Gastroesophageal sphincter (tissue), 4 donors: ENCODE measurements around the gene GALNT2. TPM values are rescaled to one million over a fixed set of nuclear protein-coding genes. Genes with fewer than 3 reads are reported as not detected.

ENCODE experiments used
- ATAC-seq: fragments of 150-250 bp; one replicate; pipeline ENCODE4 v1.9.1; 2016; ENCODE audit warnings: mild to moderate bottlenecking, moderate library complexity
- H3K27ac ChIP-seq, 4 donors: fragments of 200-600 bp; sonication (generic) in 3 of 4; 1 replicate in 3 of 4; 2 replicates in 1 of 4; pipeline ENCODE4 v1.5.1; 2016 to 2019
- H3K27me3 ChIP-seq: fragments of 200-600 bp; sonication (generic); one replicate; pipeline ENCODE4 v1.5.1; 2019
- H3K36me3 ChIP-seq, 2 donors: fragments of 200-600 bp; sonication (generic); one replicate each; pipeline ENCODE4 v1.5.1; 2019; ENCODE audit warnings: control low read depth in 1 of 2
- H3K4me1 ChIP-seq, 3 donors: fragments of 200-600 bp; sonication (generic); 1 replicate in 2 of 3; 2 replicates in 1 of 3; pipeline ENCODE4 v1.5.1; 2016 to 2019; ENCODE audit warnings: control low read depth in 2 of 3
- H3K4me3 ChIP-seq, 2 donors: fragments of 200-600 bp; sonication (generic); one replicate each; pipeline ENCODE4 v1.5.1; 2019; ENCODE audit warnings: mild to moderate bottlenecking in 1 of 2, moderate library complexity in 1 of 2
- H3K9me3 ChIP-seq, 3 donors: fragments of 200-600 bp; sonication (generic); one replicate each; pipeline ENCODE4 v1.5.1; 2017 to 2019; ENCODE audit warnings: control low read depth in 2 of 3
- EP300 ChIP-seq: sonication (generic); formaldehyde crosslinking; IDR thresholded peaks from one replicate; pipeline ENCODE4 v1.6.1; 2017; ENCODE audit warnings: antibody characterized with exemption, mild to moderate bottlenecking
- POLR2A ChIP-seq, 2 donors: fragments of 450-650 bp; IDR thresholded peaks; one replicate each; pipeline ENCODE4 v1.6.1; 2017; ENCODE audit warnings: antibody characterized with exemption in 2 of 2, mild to moderate bottlenecking in 2 of 2, moderate library complexity in 1 of 2
- POLR2AphosphoS5 ChIP-seq: sonication (generic); formaldehyde crosslinking; IDR thresholded peaks from one replicate; pipeline ENCODE4 v1.6.1; 2017; ENCODE audit warnings: antibody characterized with exemption
- WGBS, 2 donors: methylation state at CpG; one replicate each; pipeline ENCODE4 v1.1.5; 2018; ENCODE audit warnings: low coverage in 1 of 2; 5-methylcytosine and 5-hydroxymethylcytosine counted together
- total RNA-seq, 4 donors: library from RNA; depleted of rRNA; stranded (reverse); fragments of >200 nt; gene quantifications; one replicate each; pipeline ENCODE4 v1.1.0, GENCODE V29; 2016
- TF ChIP-seq, protein P1 (sequence below), 4 experiments: fragments of 200-600 bp in 2 of 4; fragments of 450-650 bp in 2 of 4; sonication (generic) in 1 of 4; IDR thresholded peaks; one replicate each; pipeline ENCODE4 v1.5.1; 2017 to 2019; ENCODE audit warnings: antibody characterized with exemption in 4 of 4, mild to moderate bottlenecking in 2 of 4, moderate library complexity in 2 of 4

Gene GALNT2
- total RNA-seq, 4 donors from 2014 or later = 95.3 to 160 (median 134) TPM

GRCh38 chr1:230148126-230148652 lies 81.2 kb downstream of the GALNT2 start:
- Histone ChIP-seq H3K27ac (peak overlapping the region in 1 of 4 donors; percentile 6), H3K4me1 (peaks cover 4 to 88% (median 23%) of the 10 kb centered on the region in 3 donors), H3K4me3 (no peak overlapping the region), H3K27me3 (no peaks in the 10 kb centered on the region), H3K36me3 (no peaks in the 10 kb centered on the region), H3K9me3 (no peaks in the 10 kb centered on the region)
- 57 to 85% methylated on average over 4 to 13 of the region's 15 CpGs for WGBS, 2 donors
- ATAC-seq = no peak
- TF ChIP-seq POLR2A (IDR thresholded peaks at IDR 0.05) = no peak
- TF ChIP-seq EP300 = no peak
- TF ChIP-seq, protein P1, sequence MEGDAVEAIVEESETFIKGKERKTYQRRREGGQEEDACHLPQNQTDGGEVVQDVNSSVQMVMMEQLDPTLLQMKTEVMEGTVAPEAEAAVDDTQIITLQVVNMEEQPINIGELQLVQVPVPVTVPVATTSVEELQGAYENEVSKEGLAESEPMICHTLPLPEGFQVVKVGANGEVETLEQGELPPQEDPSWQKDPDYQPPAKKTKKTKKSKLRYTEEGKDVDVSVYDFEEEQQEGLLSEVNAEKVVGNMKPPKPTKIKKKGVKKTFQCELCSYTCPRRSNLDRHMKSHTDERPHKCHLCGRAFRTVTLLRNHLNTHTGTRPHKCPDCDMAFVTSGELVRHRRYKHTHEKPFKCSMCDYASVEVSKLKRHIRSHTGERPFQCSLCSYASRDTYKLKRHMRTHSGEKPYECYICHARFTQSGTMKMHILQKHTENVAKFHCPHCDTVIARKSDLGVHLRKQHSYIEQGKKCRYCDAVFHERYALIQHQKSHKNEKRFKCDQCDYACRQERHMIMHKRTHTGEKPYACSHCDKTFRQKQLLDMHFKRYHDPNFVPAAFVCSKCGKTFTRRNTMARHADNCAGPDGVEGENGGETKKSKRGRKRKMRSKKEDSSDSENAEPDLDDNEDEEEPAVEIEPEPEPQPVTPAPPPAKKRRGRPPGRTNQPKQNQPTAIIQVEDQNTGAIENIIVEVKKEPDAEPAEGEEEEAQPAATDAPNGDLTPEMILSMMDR (IDR thresholded peaks at IDR 0.05) = no peak
- TF ChIP-seq POLR2AphosphoS5 = no peak

GRCh38 chr1:230148768-230149469 lies 81.9 kb downstream of the GALNT2 start:
- H3K9me3 ChIP-seq = no peaks in the 10 kb centered on the region
- H3K4me3 ChIP-seq = no peak overlapping the region
- TF ChIP-seq, protein P1 (IDR thresholded peaks at IDR 0.05) = no peak
- no peak for TF ChIP-seq POLR2AphosphoS5
- TF ChIP-seq EP300 = no peak
- TF ChIP-seq POLR2A (IDR thresholded peaks at IDR 0.05) = no peak
- no peak for ATAC-seq
- no peaks in the 10 kb centered on the region for H3K27me3 ChIP-seq
- no peaks in the 10 kb centered on the region for H3K36me3 ChIP-seq
- no peak overlapping the region for H3K27ac ChIP-seq
- peaks cover 4 to 88% (median 20%) of the 10 kb centered on the region in 3 donors for H3K4me1 ChIP-seq
- 96 to 100% methylated on average over 4 to 5 of the region's 11 CpGs for WGBS, 2 donors

DNA sequence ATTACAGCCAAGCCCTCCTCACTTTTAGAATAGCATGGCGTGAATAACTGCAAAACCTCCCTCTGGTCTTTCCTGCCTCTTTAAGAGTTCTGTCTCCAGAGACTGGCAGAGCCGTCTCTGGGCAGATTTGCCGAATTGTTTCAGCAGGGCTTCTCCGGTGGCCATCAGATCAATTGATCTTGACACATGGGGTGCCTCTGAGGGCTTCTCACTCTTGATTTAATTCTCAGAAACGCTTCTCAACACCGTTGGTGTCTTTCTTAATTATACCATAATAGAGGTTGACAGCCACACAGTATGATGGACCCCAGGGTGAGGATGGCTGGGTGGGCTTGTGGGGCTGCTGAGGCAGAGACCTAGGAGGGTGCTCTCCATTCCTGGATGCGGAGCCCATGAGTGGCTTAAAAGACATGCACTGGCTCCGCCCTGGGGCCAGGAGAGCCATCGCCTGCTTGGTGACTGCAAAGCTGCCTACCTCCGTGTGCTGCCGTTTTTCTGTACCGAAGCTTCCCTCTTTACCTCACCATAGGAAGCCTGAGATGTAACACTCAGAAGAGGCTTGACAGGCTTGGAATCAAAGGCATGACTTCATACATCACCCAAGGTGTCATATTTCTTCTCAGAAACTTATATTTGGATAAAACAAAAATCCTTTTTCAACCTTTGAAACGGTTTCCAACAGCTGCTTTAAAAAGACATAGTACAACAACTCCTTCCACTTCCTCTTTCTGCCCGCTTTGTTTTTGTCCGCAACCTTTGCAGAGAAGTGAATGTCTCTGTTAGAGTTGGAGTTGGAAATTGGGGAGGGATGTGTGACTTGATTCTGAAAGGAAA lies 82.9 kb downstream of the GALNT2 start:
- no peak overlapping the region for H3K4me3 ChIP-seq
- H3K4me1 ChIP-seq = peaks cover 8 to 88% (median 23%) of the 10 kb centered on the region in 3 donors
- TF ChIP-seq, protein P1 (IDR thresholded peaks at IDR 0.05) = no peak
- TF ChIP-seq POLR2A (IDR thresholded peaks at IDR 0.05) (no peak), POLR2AphosphoS5 (no peak), EP300 (no peak)
- 74 to 79% methylated on average over 10 to 12 of the region's 15 CpGs for WGBS, 2 donors
- H3K36me3 ChIP-seq = no peaks in the 10 kb centered on the region
- H3K27me3 ChIP-seq = no peaks in the 10 kb centered on the region
- H3K27ac ChIP-seq = peak overlapping the region in 3 of 4 donors; percentile 4 to 28 (median 24)
- no peak for ATAC-seq
- H3K9me3 ChIP-seq = no peaks in the 10 kb centered on the region

- H3K36me3 ChIP-seq = no peaks in the 10 kb centered on the region
- peaks cover 6 to 88% (median 22%) of the 10 kb centered on the region in 3 donors for H3K4me1 ChIP-seq
- peak overlapping the region in 3 of 4 donors; percentile 14 to 28 (median 24) for H3K27ac ChIP-seq
- WGBS, 2 donors = 63 to 64% methylated on average over 5 to 7 of the region's 7 CpGs
- TF ChIP-seq, protein P1 (IDR thresholded peaks at IDR 0.05) = no peak
- TF ChIP-seq EP300 (no peak), POLR2AphosphoS5 (no peak), POLR2A (IDR thresholded peaks at IDR 0.05) (no peak)
- H3K27me3 ChIP-seq = no peaks in the 10 kb centered on the region
- H3K4me3 ChIP-seq = no peak overlapping the region
- no peaks in the 10 kb centered on the region for H3K9me3 ChIP-seq
- ATAC-seq = no peak
Observed at GRCh38 chr1:230150615-230151014, 83.6 kb downstream of the GALNT2 start.
